DMS79 treated with DMSO at 0.1 percent for 48 hours (cell line): ENCODE results near the gene PXDN.
"Not testable (repeated sequence)": the region's sequence is repeated elsewhere in the genome, so short reads cannot be mapped to it uniquely, and the experiment has no call there.

Experiments used
- DNase-seq: peaks from one replicate; lab custom pipeline; 2025; lab: John Stamatoyannopoulos, UW

Gene PXDN

DNA sequence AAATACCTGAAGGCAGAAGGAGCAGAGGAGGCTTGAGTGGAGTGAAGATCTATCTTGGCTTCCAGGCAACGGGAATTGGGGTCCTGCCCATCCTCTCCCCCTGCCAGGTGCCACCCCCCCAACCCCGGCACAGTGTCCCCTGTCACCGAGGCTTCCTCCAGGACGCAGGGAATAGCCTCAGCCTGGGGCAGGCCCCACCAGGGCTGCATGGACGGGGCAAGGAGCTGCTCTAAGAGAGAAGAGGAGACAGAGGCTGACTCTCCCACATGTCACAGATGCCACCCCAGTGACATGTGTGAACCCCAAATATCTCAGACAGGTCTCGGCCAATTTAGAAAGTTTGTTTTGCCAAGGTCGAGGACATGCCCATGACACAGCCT lies 42.1 kb downstream of the PXDN start:
- DNase-seq = no peak

DNA sequence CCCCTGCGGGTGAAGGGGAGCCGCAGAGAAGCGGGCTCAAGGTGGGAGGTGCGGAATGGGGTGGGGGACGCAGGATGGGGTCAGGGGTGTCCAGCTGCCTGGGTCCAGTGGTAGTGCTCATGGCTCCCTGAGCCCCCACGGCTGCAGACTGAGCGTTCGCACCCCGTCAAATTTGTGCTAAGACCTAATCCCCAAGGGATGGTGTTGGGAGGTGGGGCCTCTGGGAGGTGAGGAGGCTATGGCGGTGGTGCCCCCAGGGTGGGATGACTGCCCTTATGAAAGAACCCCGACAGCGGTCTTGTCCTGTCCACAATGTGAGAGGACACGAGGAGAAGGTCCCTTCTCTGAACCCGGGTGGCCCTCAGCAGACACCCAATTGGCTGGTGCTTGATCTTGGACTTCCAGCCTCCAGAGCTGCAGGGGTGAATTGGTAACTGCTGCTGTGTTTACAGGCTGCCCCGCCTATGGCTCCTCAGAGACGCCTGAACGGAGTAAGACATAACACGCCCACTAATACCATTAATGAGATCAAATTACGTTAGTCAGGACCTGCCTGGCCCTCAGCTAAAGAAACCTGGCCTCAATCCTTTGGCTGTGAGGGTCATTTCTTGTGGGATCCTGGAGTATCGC lies 42.6 kb downstream of the PXDN start:
- no peak for DNase-seq

DNA sequence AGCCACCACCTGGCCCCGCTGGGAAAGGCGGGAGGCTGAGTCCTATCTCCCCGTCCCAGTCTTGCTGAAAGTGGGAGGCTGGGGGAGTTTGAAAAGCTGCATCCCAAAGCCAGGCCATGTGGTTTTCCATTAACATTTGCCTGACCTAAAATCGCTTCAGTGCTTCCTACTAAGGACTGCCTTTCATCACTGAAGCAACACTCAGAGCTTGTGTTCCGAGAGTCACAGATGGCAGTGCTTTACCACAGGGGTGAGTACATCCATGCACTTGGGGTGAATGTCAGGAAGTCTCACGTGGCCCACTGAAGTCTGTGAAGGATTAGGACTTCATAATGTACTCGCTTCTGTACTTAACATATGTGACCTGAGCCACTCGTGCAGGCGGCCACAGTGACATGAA lies 43.3 kb downstream of the PXDN start:
- DNase-seq = no peak

DNA sequence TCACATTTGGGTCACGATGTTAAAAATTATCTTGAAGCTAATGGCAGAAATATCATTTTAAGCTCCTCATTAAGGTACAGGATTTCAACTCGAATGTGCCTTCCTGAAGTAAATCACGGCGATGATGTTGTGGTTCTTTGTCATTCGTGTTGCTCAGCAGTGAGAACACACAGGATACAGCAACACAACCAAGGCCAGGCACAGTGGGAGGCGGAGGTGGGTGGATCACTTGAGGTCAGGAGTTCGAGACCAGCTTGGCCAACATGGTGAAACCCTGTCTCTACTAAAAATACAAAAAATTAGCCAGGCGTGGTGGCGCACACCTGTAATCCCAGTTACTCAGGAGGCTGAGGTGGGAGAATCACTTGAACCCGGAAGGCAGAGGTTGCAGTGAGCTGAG lies 43.9 kb downstream of the PXDN start:
- DNase-seq = not testable (repeated sequence)

DNA sequence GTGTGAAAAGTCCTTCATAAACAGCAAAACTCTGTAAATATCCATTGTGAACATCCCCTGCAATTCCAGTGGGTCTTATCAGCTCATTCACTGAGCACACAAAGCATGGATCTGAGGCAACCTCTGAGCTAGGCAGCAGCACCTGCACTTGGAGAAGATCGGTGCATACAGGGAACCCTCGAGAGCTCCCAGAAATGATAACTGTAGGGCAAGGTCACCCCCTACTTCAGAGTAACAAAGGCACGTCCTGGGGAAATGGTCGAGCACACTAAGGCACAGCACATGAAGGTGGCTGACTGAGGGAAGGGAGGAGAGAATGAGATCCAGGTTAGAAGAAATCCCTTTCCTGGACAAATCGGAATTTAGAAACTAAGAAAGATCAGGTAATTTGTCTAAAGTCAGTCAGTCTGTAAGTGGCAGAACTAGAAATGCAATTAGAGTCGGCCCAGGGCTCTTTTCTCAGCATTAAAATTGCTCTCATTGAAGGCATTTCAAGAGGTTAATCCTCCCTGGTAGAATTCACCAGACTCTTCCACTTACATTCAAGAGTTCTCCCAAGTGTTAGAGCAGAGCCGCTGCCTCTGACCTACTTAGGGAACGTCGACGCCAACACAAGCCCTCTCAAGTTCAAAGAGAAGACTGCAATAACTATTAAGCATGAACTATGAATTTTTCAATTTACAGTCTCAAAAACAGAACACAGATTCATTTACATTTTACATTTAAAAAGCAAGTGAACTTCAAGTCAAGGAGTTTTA lies 45.9 kb downstream of the PXDN start:
- peak; percentile 94 for DNase-seq

DNA sequence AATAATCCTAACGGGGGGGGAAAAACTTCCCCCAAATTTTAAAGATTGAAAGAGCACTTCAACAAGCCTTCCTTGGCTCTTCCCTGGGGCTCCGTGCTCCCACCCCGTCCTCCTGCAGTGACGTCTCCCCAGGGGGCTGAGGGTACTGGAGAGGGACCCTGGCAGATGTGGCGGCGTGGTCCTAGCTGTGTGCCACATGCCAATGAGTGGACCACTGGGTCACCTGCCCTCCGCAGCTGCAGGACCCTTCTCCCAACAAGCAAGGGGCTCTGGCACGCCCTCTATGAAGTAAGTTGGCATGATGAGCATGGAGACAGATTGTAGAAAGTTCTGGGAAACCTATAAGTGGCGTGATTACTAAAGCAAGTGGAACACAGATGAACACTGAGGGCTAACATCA lies 46.7 kb downstream of the PXDN start:
- no peak for DNase-seq

DNA sequence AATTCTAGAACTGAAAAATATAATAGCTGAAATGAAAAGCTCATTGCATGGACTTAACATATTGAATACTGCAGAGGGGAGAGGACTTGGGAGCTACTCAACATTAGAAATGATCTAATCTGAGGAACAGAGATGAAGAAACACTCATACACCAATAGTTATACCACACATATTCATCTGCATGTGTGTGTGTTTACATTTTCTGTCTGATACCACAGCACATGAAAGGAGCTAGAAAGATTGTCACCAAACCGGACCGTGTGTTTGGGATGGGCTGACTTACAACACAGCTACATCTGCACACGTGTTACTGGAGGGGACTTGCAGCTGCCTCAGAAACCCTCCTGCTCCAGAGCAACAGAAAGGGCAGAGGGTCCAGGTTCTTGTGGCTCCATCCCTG lies 47.8 kb downstream of the PXDN start:
- no peak for DNase-seq

DNA sequence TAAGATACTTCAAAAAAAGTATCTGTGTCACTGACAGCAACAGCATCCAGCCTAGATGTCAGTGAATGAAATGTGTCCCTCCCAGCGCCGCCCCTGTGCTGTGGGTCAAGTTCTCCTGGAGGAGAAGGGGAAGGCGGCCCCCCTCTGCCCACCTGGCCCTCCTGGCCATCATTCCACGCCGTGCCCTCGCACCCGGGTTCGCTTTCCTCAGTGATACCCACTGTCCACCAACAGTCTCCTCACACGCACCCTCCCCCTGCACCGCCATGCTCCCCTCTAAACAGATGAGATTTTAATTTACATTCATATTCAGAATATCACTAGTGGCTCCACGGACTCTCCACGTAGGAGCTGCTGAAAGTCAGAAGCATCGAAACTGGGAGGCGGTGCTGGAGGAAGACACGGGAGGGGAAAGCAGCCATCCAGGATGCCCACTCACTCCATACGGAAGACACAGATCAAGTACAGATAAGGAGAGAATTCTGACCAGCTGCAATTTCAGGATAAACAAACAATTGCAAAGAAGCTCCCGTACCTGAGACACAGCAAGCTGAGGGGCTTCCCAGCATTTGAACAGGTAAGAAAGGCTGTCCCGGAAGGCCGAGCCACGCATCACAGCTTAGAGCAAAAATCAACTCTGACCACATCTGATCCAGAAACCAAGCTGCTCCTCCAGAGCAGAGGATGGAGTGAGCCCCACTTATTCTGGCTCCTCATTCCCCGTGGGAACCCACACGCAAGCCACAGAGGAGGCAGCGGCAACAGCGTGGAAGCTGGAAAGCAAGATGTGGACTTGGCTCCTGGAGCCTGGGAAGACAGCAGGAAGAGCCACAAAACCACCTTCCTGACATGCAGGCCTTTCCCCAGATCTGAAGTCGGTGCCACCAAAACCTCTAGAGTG lies 49.7 kb downstream of the PXDN start:
- DNase-seq = no peak

DNA sequence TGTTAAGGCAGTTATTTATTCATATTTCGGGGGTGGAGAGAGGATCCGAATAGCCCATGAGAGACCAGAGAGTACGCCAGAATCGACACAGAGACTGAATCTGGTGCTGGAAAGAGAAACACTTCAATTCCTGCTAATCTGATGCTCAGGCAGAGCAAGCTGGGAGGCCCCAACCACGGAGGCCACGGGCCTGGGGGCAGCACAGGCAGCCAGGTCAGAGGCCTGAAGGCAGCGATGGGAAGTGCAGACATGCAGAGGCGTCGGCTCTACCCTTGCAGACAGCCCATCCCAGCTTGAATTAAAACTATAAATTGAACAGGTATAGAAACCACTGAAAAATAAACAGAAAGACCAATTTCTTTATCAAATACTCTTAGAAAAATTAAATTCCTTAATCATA lies 50.6 kb downstream of the PXDN start:
- no peak for DNase-seq

DNA sequence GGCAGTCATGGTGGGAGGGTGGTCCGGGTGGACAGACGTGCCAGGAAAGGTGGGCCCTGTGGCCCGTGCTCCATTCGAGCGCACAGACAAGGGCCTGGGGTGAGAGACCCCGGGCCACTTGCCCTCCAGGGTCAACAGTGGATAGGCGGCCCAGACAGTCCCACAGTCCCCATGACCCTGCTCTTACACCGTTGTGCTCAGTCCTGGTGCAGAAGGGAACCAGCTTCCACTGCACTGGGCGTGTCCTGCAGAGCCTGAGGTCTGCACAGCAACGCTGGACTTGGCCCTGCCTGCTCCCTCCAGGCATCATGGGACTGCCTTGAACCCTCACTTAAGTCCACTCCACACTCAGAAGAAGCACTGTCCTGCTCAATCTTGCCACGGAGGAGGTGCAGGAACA lies 52.0 kb downstream of the PXDN start:
- no peak for DNase-seq

DNA sequence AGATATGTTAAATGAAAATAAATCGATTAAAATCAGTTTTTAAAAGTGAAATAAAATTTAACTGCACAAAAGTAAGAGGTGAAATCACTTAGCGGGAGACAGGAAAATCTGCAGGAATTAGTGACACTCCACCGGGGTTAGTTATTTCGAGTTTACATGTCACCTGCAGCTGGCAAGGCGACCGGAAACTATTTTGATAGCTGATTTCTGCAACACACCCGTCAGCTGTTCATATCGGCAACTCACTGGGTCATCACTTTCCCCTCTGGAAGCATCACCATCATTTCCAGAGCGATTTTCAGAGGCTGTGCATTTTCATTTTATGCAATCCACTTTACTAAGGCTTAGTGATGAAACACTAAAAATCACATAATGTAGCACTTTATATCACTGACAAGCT lies 52.9 kb downstream of the PXDN start:
- DNase-seq = no peak

DNA sequence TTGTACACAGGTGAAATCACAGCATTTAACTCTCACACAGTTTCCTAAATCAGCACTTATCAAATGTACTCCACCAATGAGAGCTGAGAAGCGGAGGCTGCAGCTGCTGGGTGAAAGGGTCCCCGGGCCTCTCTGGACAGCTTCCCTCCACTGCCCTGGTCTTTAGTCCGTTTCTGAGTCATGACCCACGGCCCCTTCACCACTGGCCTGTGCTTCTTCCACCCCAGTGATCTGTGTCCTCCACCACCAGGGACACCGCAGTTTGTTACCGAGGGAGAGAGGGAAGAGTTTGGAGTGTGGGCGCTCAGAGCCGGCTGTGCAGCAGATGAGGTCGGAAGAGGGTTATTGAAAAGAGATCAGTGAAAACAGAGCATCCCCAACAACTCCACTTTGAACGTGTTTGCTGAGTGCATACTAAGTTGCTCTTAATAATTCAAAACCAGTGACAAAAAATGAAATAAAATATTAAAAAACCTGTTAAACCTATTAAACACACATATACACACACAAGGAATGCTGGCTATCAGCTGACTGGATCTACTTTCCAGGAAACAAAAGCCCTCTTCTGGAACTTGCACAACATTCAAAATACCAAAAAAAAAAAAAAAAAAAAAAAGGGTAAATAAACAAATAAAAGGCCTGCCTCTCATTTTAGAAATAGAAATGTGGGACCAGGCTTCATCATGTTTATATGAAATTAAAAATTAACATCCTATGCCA lies 54.1 kb downstream of the PXDN start:
- no peak for DNase-seq

DNA sequence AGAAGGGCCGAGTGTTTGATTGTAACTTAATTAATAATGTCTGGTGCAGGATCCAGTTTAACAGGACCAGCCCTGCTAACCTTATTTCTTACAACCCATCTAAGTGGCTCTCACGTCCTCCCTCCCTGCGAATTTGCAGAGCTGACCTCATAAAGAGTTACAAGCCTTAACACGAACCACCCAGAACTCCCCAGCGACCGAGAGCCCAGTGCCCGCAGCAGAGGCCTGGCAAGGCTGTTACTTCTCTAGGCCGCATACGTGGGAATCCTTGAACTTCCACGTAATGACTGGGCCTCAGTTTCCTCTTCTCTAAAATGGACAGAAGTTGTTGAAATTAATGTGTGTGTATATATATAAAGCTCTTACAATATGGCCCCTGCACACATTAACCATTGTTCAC lies 55.5 kb downstream of the PXDN start:
- DNase-seq = no peak

DNA sequence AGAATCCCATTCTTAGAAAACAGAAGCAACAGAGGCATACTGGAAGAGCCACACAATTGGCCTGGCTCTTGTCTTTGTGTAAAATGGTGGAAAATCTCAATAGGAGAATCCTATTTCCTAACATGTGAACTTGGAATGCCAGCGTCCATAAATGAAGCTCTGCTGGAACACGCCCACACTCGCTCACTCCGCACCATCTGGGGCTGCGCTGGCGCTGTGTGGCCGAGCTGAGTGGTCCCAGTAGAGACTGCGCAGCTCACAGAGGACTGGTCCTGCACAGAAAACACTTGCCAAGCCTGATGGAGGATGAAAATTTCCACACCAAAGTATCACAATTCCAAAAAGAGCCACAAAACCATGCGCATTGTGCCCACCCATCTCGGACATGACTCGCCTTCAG lies 56.2 kb downstream of the PXDN start:
- DNase-seq = no peak

DNA sequence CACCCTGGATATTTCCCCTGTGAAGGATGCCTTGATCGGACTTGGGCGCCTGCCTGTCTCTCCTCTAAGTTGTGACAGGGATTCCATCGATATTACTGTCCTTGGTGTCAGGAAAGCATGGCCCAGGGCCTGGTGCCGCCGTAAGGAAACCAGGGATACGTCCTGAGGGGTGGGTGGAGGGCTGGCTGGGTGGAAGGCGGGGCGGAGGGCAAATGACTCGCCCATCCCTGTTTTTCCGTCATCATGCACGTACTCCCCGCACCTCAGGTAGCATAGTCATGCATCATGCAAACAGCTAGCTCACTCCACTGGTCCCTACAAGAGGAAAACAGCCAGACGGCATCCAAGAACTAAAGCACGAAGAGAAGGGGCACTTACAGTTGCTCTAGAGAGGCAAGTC lies 57.1 kb downstream of the PXDN start:
- peak; percentile 26 for DNase-seq

DNA sequence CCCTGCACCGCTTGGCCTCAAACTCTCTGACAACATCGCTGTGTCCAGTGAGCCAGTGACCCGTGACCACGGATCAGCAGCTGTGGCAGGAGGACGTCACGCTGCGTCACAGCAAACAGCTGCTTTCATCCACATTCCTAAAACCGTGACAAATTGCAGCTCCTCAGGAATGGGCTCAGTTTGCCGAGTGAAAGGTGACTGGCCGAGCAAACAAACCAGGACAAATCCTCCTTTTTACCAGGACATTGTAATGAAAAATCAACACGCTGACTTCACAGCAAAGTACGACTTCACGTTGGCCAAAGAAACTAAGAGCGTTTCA lies 57.6 kb downstream of the PXDN start:
- DNase-seq = no peak

DNA sequence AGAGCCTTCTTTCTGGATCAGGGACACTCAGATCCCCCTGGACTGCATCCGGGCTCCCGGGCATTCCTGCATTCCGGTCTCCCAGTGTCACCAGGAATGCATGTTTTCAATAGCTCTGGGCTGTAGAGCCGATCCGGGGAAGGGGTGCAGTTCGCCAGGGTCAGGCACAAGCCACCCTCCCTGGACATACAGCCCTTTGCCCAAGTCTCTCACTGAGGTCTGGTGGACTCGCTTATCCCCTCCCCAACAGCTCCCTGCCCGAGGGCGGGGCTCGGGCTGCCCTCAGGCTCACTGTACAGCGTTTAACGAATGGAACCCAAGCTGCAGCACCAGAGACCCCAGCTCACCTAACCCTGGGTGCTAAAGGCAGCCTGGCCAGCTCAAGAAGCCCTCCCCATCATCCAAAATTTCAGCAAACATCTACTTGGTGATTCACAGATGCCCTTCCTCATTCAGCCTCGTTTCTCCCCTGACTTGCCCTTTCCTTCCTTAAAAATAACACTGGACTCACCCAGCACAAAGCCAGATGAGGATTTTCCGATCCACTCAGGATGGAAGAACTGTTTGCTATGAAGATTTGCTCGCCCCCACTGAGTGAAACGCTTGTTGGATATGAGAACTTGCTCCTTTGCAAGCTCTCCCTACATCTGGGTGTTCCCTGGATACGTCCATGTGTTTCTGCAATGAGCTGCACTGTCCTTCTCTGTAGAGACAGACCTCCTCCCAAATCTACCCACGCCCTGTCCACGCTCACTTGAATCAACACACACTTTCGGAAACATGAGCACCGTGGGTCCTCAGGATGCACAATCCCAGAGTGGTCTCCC lies 58.1 kb downstream of the PXDN start:
- DNase-seq = no peak

DNA sequence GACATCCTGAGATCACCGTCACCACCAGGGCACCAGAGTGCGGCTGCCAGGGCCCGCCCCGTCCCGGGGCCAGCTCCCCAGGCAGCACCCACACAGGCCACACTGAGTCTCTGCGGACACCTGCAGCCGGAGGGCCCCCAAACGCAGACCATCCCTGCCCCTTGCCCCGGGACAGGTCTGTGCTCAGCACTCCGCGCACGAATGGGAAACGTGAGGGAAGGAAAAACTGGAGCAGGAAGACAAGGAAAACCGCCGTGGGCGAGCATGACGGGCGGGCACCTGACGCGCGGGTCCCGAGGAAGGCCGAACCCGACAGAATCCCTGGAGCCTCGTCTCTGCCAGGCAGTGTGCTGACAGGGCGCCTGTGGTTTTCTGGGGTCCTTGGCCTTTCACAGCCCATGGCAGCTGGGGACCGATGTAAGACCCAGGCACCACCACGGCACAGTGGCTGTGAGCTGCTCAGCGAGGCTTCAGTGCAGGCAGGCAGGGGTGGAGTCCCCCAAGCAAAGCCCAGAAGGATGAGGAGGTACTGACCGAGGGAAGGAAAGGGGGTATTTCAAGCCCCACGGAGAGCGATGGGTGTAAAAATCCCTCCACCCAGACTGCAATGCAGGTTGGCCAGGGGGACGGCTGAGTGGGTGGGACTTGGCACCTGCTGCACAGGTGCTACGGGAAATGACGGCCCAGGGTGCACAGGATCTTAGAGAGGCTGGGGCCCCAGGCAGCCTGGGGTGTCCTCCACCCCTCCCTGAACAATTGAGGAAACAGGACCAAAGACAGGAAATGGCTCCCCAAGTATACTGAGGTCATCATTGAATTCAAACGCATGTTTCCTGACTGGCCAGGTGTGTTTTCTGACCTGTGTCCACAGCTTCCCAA lies 59.0 kb downstream of the PXDN start:
- no peak for DNase-seq

DNA sequence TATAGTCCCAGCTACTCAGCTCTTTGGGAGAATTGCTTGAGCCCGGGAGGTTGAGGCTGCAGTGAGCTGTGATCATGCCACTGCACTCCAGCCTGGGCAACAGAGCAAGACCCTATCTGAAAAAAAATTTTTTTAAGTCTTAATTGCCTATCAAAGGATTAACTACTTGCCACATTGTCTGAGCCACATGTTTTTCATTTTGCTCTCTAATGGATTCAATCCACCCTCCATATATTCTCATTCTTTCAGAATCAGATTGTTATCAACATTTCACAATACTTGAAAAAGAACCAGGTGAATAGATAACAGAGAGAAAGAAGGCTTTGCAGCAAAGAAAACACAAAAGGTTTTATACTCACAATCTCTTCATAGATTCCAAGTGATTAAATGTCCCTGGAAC lies 61.0 kb downstream of the PXDN start:
- DNase-seq = no peak

DNA sequence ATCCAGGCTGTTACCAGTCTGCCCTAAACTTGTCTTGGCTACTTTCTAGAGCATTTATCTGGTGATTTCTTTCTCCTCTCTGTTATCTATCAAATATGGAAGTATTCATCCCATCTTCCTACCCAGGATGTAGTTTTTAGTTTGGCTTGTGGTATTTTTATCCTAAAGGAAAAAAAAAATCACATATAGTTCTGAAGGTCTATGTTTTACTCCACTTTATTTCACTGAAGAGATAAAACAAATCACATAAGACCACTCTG lies 62.2 kb downstream of the PXDN start:
- DNase-seq = no peak
